NCI-H774 (cell line): ENCODE results near the gene TMED10.
"Not testable (repeated sequence)": the region's sequence is repeated elsewhere in the genome, so short reads cannot be mapped to it uniquely, and the experiment has no call there.

Source experiments
- DNase-seq: peaks from one replicate; lab custom pipeline; 2025; lab: John Stamatoyannopoulos, UW

TMED10 gene

GRCh38 chr14:75127474-75127820 lies 49.0 kb downstream of the TMED10 start:
- DNase-seq = not testable (repeated sequence)

GRCh38 chr14:75126679-75127473 lies 49.5 kb downstream of the TMED10 start, which contains the start of gene NEK9:
Gene NEK9, minus strand, starts transcription at chr14:75127048. Its CDS starts 127 bp downstream, at chr14:75126921.
- DNase-seq = peak; percentile 66

- no peak for DNase-seq
These were observed 50.3 kb downstream of the TMED10 start for GRCh38 chr14:75126121-75126544.

GRCh38 chr14:75125617-75126016 lies 50.8 kb downstream of the TMED10 start:
- DNase-seq = no peak

GRCh38 chr14:75123991-75124390 lies 52.4 kb downstream of the TMED10 start:
- no peak for DNase-seq

- no peak for DNase-seq
These were observed 54.9 kb downstream of the TMED10 start for GRCh38 chr14:75121552-75121951.

- no peak for DNase-seq
These were observed 55.7 kb downstream of the TMED10 start for GRCh38 chr14:75120541-75121291.

- DNase-seq = no peak
These were observed 57.4 kb downstream of the TMED10 start for GRCh38 chr14:75119056-75119455.

- no peak for DNase-seq
These were observed 62.4 kb downstream of the TMED10 start for GRCh38 chr14:75113932-75114539.

- DNase-seq = no peak
These were observed 66.5 kb downstream of the TMED10 start for GRCh38 chr14:75109877-75110276.

GRCh38 chr14:75107186-75107585 lies 69.2 kb downstream of the TMED10 start:
- no peak for DNase-seq

- DNase-seq = no peak
These were observed 74.9 kb downstream of the TMED10 start for GRCh38 chr14:75101491-75101890.

- no peak for DNase-seq
These were observed 77.7 kb downstream of the TMED10 start for GRCh38 chr14:75098682-75099081.

- no peak for DNase-seq
These were observed 78.2 kb downstream of the TMED10 start for GRCh38 chr14:75098212-75098611.

- no peak for DNase-seq
These were observed 79.5 kb downstream of the TMED10 start for GRCh38 chr14:75096959-75097358.

- no peak for DNase-seq
These were observed 80.7 kb downstream of the TMED10 start for GRCh38 chr14:75095690-75096089.

GRCh38 chr14:75094896-75095295 lies 81.5 kb downstream of the TMED10 start:
- DNase-seq = no peak

GRCh38 chr14:75092698-75093097 lies 83.7 kb downstream of the TMED10 start:
- no peak for DNase-seq

- DNase-seq = no peak
These were observed 85.2 kb downstream of the TMED10 start for GRCh38 chr14:75091251-75091650.

- DNase-seq = no peak
These were observed 86.1 kb downstream of the TMED10 start for GRCh38 chr14:75090353-75090752.

- DNase-seq = peak; percentile 1
These were observed 87.6 kb downstream of the TMED10 start for GRCh38 chr14:75088566-75089373.

- no peak for DNase-seq
These were observed 88.3 kb downstream of the TMED10 start for GRCh38 chr14:75088153-75088552.
